ENCODE measurements around the gene MTMR8.
"Not testable (repeated sequence)": the region's sequence is repeated elsewhere in the genome, so short reads cannot be mapped to it uniquely, and the experiment has no call there.

The MTMR8 gene

DNA sequence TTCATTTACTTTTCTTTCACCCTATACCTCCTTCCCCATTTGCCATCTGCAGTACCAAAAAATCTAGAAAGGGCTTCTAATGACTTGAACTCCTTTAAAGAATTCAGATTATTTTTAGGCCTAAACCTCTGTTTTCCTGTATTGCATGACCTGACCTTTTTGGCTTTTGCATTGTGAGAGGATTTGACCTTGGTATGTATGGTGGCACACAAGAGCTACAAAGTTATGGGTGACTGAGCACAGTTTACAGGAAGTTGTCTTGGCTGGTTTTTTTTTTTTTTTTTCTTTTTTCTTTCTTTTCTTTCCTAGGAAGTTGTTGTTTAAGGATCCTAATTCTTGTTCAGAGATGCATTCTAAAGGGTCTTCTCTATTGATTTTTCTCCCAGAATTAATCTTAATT is 32.0 kb upstream of the MTMR8 start:
- H3K27me3 ChIP-seq (replicated peaks) = no peaks in the 10 kb centered on the region

DNA sequence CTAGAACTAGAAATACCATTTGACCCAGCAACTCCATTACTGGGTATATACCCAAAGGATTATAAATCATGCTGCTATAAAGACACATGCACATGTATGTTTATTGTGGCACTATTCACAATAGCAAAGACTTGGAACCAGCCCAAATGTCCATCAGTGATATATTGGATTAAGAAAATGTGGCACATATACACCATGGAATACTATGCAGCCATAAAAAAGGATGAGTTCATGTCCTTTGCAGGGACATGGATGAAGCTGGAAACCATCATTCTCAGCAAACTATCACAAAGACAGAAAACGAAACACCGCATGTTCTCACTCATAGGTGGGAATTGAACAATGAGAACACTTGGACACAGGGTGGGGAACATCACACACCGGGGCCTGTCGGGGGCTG is 14.5 kb upstream of the MTMR8 start:
- DNase-seq; H3K36me3 ChIP-seq (replicated peaks); H3K27me3 ChIP-seq (replicated peaks); H3K4me3 ChIP-seq (ENCODE audit: low read depth, low read length); in situ Hi-C loops (cut with HindIII; ENCODE audit: low pct_ligation_motif_present, low sequenced_read_pairs); H3K27ac ChIP-seq: not testable (repeated sequence)

More for the DNA sequence above, 32.0 kb upstream of the MTMR8 start:
- Histone ChIP-seq H3K27ac (no peak overlapping the region), H3K4me3 (ENCODE audit: low read depth, low read length) (no peak overlapping the region), H3K36me3 (replicated peaks) (no peaks in the 10 kb centered on the region)
- in situ Hi-C loops (cut with HindIII; ENCODE audit: low pct_ligation_motif_present, low sequenced_read_pairs) = no loop called here
- no peak for DNase-seq
- TF ChIP-seq, protein P1, sequence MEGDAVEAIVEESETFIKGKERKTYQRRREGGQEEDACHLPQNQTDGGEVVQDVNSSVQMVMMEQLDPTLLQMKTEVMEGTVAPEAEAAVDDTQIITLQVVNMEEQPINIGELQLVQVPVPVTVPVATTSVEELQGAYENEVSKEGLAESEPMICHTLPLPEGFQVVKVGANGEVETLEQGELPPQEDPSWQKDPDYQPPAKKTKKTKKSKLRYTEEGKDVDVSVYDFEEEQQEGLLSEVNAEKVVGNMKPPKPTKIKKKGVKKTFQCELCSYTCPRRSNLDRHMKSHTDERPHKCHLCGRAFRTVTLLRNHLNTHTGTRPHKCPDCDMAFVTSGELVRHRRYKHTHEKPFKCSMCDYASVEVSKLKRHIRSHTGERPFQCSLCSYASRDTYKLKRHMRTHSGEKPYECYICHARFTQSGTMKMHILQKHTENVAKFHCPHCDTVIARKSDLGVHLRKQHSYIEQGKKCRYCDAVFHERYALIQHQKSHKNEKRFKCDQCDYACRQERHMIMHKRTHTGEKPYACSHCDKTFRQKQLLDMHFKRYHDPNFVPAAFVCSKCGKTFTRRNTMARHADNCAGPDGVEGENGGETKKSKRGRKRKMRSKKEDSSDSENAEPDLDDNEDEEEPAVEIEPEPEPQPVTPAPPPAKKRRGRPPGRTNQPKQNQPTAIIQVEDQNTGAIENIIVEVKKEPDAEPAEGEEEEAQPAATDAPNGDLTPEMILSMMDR (IDR thresholded peaks at IDR 0.05; ENCODE audit: low read depth, low read length, missing control alignments) = no peak

DNA sequence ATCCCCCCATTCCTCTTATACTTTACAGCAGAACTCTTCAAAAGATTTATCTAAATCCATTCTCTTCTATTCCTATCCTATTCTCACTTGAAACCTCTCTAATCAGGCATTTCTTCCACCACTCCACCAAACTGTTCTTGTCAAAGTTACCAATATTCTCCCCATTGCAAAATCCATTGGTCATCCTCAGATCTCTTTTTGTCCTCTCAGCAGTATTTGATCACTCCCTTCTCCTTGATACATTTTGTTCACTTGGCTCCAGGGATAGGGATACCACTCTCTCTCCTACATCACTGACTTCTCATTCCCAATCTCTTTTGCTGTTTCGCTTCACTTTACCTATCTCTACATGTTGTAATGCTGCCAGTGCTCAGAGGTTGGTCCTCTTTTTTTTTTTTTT is 2.8 kb upstream of the MTMR8 start:
- no peak for DNase-seq
- H3K27ac ChIP-seq = no peak overlapping the region
- no peaks in the 10 kb centered on the region for H3K36me3 ChIP-seq (replicated peaks)
- in situ Hi-C loops (cut with HindIII; ENCODE audit: low pct_ligation_motif_present, low sequenced_read_pairs) = no loop called here
- H3K4me3 ChIP-seq (ENCODE audit: low read depth, low read length) = no peak overlapping the region
- TF ChIP-seq, protein P1 (IDR thresholded peaks at IDR 0.05; ENCODE audit: low read depth, low read length, missing control alignments) = no peak
- no peaks in the 10 kb centered on the region for H3K27me3 ChIP-seq (replicated peaks)

DNA sequence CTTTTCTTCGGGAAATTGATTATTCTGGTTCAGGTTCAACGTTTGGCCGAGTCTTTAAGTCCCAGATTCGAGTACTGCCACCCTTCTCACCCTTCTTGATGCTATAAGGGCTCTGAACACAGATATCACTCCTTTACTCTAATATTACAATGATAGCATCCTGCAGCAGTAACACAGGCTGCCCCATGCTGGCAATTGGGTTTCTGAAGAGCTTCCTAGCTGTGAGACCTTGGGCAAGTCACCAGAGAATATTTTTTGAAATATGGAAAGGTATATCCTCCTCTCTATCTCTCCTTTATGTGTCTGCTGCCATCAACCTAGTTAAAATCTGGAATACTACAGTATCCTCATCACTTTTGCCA is 297 bp upstream of the MTMR8 start:
- TF ChIP-seq, protein P1 (IDR thresholded peaks at IDR 0.05; ENCODE audit: low read depth, low read length, missing control alignments) = no peak
- H3K4me3 ChIP-seq (ENCODE audit: low read depth, low read length) = peak overlapping the region; percentile 49
- no peak overlapping the region for H3K27ac ChIP-seq
- no peaks in the 10 kb centered on the region for H3K27me3 ChIP-seq (replicated peaks)
- DNase-seq = no peak
- in situ Hi-C loops (cut with HindIII; ENCODE audit: low pct_ligation_motif_present, low sequenced_read_pairs) = no loop called here
- no peaks in the 10 kb centered on the region for H3K36me3 ChIP-seq (replicated peaks)

DNA sequence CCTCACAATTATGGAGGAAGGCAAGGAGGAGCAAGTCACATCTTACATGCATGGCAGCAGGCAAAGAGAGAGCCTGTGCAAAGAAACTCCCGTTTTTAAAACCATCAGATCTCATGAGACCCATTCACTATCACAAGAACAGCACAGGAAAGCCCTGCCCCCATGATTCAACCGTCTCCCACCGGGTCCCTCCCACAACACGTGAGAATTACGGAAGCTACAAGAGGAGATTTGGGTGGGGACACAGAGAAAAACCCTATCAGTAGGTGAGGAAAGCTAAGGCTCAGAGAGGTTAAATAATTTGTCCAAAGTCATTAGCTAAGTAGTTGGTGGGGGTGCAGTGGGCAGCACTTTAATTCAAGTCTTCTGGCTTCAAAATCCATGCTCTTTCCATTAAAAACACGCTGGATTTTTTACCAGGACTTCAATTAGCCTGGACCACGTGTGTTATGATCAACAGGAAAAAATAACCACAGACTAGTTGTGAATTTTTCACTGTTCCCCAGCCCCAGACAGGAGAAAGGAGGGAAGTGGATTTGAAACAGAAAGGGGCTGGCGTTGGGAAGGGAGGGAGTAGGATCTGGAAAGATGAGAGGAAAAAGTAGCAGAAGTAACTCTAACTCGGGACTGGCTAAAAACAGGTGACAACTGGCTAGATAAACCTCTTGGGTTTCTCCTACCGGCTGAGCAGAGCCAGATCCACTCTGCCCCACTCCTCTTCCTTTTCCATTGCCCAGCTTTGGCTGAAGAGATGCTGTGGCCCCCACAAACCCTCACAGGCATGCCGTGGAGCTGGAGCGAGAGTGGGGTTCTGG is 986 bp downstream of the MTMR8 start:
- TF ChIP-seq, protein P1 (IDR thresholded peaks at IDR 0.05; ENCODE audit: low read depth, low read length, missing control alignments) = no peak
- H3K4me3 ChIP-seq (ENCODE audit: low read depth, low read length) = peak overlapping the region; percentile 49
- H3K27ac ChIP-seq = no peak overlapping the region
- H3K27me3 ChIP-seq (replicated peaks) = no peaks in the 10 kb centered on the region
- no peaks in the 10 kb centered on the region for H3K36me3 ChIP-seq (replicated peaks)
- DNase-seq = no peak
- in situ Hi-C loops (cut with HindIII; ENCODE audit: low pct_ligation_motif_present, low sequenced_read_pairs) = no loop called here

DNA sequence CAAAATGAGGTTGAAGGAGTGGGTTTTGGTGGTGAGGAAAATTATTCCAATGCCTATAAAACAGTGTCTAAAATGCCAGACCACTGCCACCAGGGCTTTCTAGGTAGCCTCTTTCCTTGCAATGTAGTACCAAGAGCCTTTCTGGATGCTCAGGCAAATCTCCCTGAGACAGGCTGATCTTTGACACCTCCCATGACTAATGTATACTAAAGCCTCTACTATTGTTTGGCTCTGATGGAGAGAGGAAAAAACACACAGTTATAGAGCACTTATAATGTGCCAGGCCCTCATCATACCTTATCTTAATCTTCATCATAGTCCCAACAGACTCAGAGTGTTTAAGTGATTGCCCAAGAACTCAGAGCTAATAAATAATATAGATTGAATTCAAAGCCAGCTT is 5.8 kb downstream of the MTMR8 start:
- Histone ChIP-seq H3K4me3 (ENCODE audit: low read depth, low read length) (no peak overlapping the region), H3K27ac (no peak overlapping the region), H3K36me3 (replicated peaks) (no peaks in the 10 kb centered on the region), H3K27me3 (replicated peaks) (no peaks in the 10 kb centered on the region)
- in situ Hi-C loops (cut with HindIII; ENCODE audit: low pct_ligation_motif_present, low sequenced_read_pairs) = no loop called here
- TF ChIP-seq, protein P1 (IDR thresholded peaks at IDR 0.05; ENCODE audit: low read depth, low read length, missing control alignments) = no peak
- DNase-seq = no peak

DNA sequence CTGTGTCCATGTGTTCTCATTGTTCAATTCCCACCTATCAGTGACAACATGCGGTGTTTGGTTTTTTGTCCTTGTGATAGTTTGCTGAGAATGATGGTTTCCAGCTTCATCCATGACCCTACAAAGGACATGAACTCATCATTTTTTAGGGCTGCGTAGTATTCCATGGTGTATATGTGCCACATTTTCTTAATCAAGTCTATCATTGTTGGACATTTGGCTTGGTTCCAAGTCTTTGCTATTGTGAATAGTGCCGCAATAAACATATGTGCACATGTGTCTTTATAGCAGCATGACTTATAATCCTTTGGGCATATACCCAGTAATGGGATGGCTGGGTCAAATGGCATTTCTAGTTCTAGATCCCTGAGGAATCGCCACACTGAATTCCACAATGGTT is 14.5 kb downstream of the MTMR8 start:
- H3K4me3 ChIP-seq (ENCODE audit: low read depth, low read length); in situ Hi-C loops (cut with HindIII; ENCODE audit: low pct_ligation_motif_present, low sequenced_read_pairs); H3K27me3 ChIP-seq (replicated peaks); H3K27ac ChIP-seq; H3K36me3 ChIP-seq (replicated peaks); DNase-seq: not testable (repeated sequence)

All from brain microvascular endothelial cell (primary cell).